Aorta (tissue), 4 donors: Measurements from ENCODE around the gene GALP. TPM values are rescaled to one million over a fixed set of nuclear protein-coding genes. Genes with fewer than 3 reads are reported as not detected.

Source experiments
- polyA plus RNA-seq, 2 donors: library from polyadenylated mRNA; stranded (reverse); fragments of 200-250 nt; gene quantifications; one replicate each; pipeline ENCODE4 v1.2.3, GENCODE V29; 2013
- total RNA-seq, 2 donors: library from RNA; stranded (reverse); fragmentation: NEBNext Ultra II Directional; extraction: Animal tissue kit (Norgen Biotek cat#: 25700); gene quantifications; one replicate each; pipeline ENCODE4 v1.2.1, GENCODE V29; 2021
- donor health status: healthy with polysubstance abuse.
- donor health status: Bipolar disorder and iron deficiency.
- donor health status: DM: no; HTN: no; CAD: no.
- donor health status: DM: yes; HTN: yes; CAD: no.

GALP gene
- total and polyA plus RNA-seq, 4 donors: not detected

Other genes starting within 250 kb of the GALP start
- gene NLRP13, start 243.7 kb upstream of the GALP start, total RNA-seq: not detected
- gene NLRP13, start 243.7 kb upstream of the GALP start, polyA plus RNA-seq: not detected
- gene NLRP8, start 228.2 kb upstream of the GALP start, total RNA-seq: not detected
- gene NLRP8, start 228.2 kb upstream of the GALP start, polyA plus RNA-seq: not detected
- not detected for gene NLRP5, start 189.2 kb upstream of the GALP start, total RNA-seq
- not detected for gene NLRP5, start 189.2 kb upstream of the GALP start, polyA plus RNA-seq
- gene ZNF787, start 54.7 kb upstream of the GALP start, total RNA-seq: 10 to 100 TPM; 23.9 to 25.5 TPM
- 10 to 100 TPM in 1 of 2 donors, 1 to 10 TPM in 1; 6.6 to 12.1 TPM for gene ZNF787, start 54.7 kb upstream of the GALP start, polyA plus RNA-seq
- 10 to 100 TPM; 23.0 to 26.1 TPM for gene ZNF444, start 34.7 kb upstream of the GALP start, total RNA-seq
- gene ZNF444, start 34.7 kb upstream of the GALP start, polyA plus RNA-seq: 10 to 100 TPM; 10.3 to 48.3 TPM
- gene ZSCAN5B, start 21.8 kb downstream of the GALP start, total RNA-seq: not detected
- not detected for gene ZSCAN5B, start 21.8 kb downstream of the GALP start, polyA plus RNA-seq
- not detected for gene ZSCAN5C, start 26.3 kb downstream of the GALP start, total RNA-seq
- not detected for gene ZSCAN5C, start 26.3 kb downstream of the GALP start, polyA plus RNA-seq
- not detected for gene EDDM13, start 96.7 kb downstream of the GALP start, total RNA-seq
- gene EDDM13, start 96.7 kb downstream of the GALP start, polyA plus RNA-seq: not detected
- 10 to 100 TPM; 10.2 to 13.8 TPM for gene ZSCAN5A, start 138.8 kb downstream of the GALP start, total RNA-seq
- gene ZSCAN5A, start 138.8 kb downstream of the GALP start, polyA plus RNA-seq: 1 to 10 TPM; 1.7 to 7.8 TPM
- gene ZNF582, start 217.5 kb downstream of the GALP start, total RNA-seq: 1 to 10 TPM; 4.0 TPM
- gene ZNF582, start 217.5 kb downstream of the GALP start, polyA plus RNA-seq: 1 to 10 TPM; 4.8 to 6.3 TPM
- gene ZNF583, start 228.3 kb downstream of the GALP start, total RNA-seq: 1 to 10 TPM; 6.2 to 9.4 TPM
- gene ZNF583, start 228.3 kb downstream of the GALP start, polyA plus RNA-seq: 1 to 10 TPM; 3.1 TPM